HG03139 (cell line): ENCODE data around the gene CCBE1.

Source experiments
- ATAC-seq: cut with Tn5 transposase; IDR thresholded peaks from one replicate; pipeline ENCODE4 v1.9.1; 2021; ENCODE audit not compliant: unreplicated experiment

CCBE1 gene

GRCh38 chr18:59466980-59467379 lies 230.2 kb downstream of the CCBE1 start:
- ATAC-seq, result no peak

GRCh38 chr18:59464486-59464885 lies 232.7 kb downstream of the CCBE1 start:
- no peak for ATAC-seq

GRCh38 chr18:59461171-59461570 lies 236.1 kb downstream of the CCBE1 start:
- no peak for ATAC-seq

GRCh38 chr18:59460072-59460420 lies 237.2 kb downstream of the CCBE1 start:
- no peak for ATAC-seq

- no peak for ATAC-seq
Observed at GRCh38 chr18:59459369-59460071, 237.7 kb downstream of the CCBE1 start.

- ATAC-seq, result no peak
Observed at GRCh38 chr18:59458575-59458974, 238.6 kb downstream of the CCBE1 start.

GRCh38 chr18:59456657-59457056 lies 240.6 kb downstream of the CCBE1 start:
- ATAC-seq, result no peak

- ATAC-seq, result no peak
Observed at GRCh38 chr18:59455728-59456276, 241.4 kb downstream of the CCBE1 start.

- no peak for ATAC-seq
Observed at GRCh38 chr18:59454909-59455727, 242.1 kb downstream of the CCBE1 start.

- no peak for ATAC-seq
Observed at GRCh38 chr18:59453468-59453961, 243.7 kb downstream of the CCBE1 start.

- ATAC-seq, result no peak
Observed at GRCh38 chr18:59451963-59452362, 245.3 kb downstream of the CCBE1 start.

GRCh38 chr18:59451073-59451472 lies 246.2 kb downstream of the CCBE1 start:
- ATAC-seq, result no peak

GRCh38 chr18:59448546-59448945 lies 248.7 kb downstream of the CCBE1 start:
- ATAC-seq, result no peak

- no peak for ATAC-seq
Observed at GRCh38 chr18:59446012-59446411, 251.2 kb downstream of the CCBE1 start.

- ATAC-seq, result no peak
Observed at GRCh38 chr18:59437851-59438569, 259.2 kb downstream of the CCBE1 start.

- no peak for ATAC-seq
Observed at GRCh38 chr18:59432803-59433597, 264.2 kb downstream of the CCBE1 start.

- no peak for ATAC-seq
Observed at GRCh38 chr18:59431131-59431530, 266.1 kb downstream of the CCBE1 start.

- no peak for ATAC-seq
Observed at GRCh38 chr18:59429608-59430007, 267.6 kb downstream of the CCBE1 start.

GRCh38 chr18:59428018-59428417 lies 269.2 kb downstream of the CCBE1 start:
- ATAC-seq, result no peak

GRCh38 chr18:59426855-59427254 lies 270.4 kb downstream of the CCBE1 start:
- ATAC-seq, result no peak

- no peak for ATAC-seq
Observed at GRCh38 chr18:59423259-59423658, 274.0 kb downstream of the CCBE1 start.
